Hindlimb muscle (tissue), 1 donor: ENCODE results near the gene FGD5. TPM values are rescaled to one million over a fixed set of nuclear protein-coding genes. Genes with fewer than 3 reads are reported as not detected.

Experiments used
- DNase-seq: peaks from one replicate; pipeline ENCODE4 v3.0.0-alpha.2; 2013
- polyA plus RNA-seq: library from polyadenylated mRNA; unstranded; fragments of 120-200 nt; gene quantifications from one replicate; pipeline ENCODE4 v1.2.1, GENCODE V29; 2013; ENCODE audit not compliant: insufficient read length

Gene FGD5
- polyA plus RNA-seq, 1 donor = 20.1 TPM

DNA sequence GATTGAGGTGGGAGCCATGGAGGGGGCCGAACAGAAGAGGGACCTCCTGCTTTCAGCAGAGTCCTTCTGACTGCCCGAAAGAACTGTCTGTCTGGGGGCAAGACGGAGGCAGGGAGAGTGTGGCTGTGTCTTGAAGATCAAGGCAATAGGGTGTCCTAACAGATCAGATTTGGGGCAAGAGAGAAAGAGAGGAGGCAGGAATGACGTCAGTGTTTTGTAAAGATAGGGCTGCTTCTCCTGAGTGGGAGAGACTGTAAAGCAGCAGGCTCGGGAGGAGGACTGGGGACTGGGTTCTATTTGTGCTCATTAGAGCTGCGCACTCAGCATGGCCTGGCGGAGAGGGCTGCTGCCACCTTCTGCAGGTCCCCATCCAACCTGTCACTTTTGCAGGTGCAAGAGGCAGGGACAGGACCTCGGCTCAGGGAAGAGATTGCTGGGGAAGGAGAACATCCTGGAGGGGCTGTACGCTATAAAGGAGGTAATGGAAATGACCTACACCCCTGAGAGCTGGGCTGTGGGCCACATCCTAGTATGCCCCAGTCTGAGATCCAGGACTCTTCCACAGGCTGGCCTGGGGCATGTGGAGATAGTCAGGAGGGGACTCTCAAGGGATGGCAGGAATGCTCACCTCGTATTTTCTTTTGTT, 29.0 kb upstream of the FGD5 start:
- no peak for DNase-seq

DNA sequence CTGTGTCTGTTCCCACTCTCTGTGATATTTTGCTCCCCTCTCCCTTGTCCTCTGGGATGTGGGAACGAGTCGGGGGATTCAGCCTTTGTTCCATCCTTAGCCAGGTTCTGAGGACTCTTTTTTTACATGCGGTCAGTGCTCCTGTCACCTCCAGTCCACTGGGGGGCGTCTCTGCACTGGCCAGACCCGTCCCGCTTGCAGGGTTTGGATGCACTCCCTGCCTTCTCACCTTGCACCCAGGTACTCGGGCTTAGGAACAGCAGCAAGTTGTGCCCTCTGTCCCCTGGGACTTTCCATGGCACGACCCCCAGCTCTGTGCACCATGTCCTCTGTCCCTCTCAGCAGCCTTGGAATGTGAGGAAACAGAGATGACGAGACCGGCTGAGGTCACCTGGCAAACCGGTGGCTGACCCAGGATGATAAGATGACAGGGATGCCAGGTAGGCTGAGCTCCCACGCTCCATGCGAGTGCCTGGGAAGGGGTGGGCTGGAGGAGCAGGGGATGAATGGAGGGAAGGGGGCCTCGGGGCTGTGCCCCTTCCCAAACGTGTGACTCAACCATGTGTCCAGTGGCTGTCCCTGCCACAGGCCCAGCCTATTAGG, 27.3 kb upstream of the FGD5 start:
- peak; percentile 59 for DNase-seq

DNA sequence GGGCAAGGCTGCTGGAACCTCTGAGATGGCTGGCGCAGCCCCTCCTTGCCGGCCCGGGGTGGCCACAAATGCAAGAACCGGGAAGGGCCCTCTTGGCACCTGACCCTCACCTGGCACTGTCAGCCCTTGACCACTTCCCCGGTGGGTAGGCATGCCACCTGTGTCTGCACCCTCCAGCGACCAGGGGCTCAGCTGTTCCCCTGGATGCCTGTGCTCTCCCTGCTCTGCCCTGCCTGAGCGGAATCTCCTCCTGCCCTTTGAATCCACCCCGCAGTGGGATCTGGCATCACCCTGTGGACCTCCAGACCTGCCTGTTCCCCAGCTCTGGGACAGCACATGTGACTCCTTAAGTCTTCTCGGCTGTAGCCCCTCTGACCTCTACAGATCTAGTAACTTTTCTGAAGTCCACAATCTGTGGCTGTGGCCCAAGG, 26.1 kb upstream of the FGD5 start:
- no peak for DNase-seq

DNA sequence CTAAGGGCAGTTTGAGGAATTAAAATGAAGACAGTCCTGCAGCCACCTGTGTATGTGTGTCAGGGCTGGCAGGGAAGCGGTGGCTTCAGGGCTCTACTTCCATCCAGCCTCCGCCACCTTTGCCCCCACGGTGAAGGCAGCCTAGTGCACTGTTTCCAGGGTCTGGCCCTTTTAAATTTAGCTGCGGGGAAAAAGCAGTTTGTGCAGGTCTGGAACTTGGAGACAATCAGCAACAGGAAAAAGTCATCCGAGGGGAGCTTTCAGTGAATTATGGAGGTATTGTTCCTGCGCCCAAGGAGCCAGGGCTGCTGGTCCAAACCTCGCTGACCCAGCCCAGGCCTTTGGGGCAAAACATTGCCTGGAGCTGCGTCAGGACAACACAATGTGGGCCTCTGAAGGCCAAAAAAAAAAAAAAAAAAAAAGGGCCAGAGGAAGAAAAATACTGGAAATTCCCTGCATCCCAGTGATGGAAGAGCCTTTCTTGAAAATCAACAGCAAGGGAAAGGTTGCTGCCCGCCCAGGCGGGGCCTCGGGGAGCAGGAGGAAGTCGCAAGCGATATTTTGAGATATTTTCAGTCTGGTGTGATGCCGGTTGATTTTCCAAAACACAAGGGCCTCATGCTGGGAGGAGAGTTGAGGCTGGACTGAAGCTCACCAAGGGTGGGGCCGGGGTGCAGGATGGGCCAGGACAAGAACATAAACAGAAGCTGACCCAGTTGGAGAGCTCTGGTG, 25.5 kb upstream of the FGD5 start:
- peak; percentile 50 for DNase-seq

DNA sequence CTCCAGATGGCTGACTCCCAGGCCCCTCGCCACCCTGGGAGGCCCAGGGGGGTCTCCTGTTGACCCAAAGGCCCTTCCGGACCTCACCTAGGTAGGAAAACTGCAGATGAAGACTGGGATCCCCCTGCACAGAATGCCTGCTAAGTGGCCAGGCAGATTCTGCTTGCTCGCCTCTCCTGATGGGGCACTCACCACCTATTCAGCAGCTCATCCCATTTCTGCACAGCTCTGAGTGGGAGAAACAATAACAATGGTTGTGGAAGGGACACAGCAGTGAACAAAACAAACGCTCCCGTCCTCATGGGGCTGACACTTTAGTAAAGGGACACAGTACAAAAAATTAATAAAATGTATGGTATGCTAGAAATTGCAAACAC, 24.9 kb upstream of the FGD5 start:
- DNase-seq = no peak

DNA sequence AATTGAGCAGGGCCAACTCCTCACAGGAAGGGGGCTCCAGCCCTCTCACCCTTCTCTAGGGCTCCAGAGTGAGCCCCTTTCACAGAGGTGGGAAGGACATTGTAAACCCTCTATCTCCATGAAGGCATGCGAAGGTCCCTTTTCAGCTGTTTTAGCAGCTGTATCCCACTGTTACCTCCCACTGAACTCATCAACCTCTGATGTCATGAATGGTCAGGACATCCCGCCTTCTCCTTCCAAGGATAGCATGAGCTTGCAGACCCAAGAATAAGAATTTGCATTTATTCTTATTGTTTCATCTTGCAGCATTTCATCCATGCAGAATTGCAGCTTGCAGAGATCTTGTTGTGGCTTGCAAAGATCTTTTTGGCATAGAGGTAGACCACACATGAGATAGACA, 24.3 kb upstream of the FGD5 start:
- DNase-seq = no peak

DNA sequence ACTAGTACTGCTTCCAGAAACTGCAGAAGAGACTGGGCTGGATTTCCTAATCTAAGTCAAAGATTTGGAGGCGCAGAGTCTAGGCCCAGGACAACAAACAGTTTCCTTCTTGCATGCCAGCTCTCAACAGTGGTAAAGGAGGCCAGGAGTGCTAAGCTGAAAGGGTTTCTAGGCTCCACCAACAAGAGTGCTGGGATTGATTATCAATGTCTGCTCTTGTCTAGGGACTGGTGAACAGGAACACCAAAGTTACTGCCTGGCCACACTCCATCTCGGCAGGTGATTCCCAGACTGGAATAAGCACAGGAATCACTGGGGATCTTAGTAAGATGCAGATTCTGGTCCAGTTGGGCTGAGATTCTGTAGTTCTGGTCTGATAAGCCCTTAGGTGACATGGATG, 22.8 kb upstream of the FGD5 start:
- no peak for DNase-seq

DNA sequence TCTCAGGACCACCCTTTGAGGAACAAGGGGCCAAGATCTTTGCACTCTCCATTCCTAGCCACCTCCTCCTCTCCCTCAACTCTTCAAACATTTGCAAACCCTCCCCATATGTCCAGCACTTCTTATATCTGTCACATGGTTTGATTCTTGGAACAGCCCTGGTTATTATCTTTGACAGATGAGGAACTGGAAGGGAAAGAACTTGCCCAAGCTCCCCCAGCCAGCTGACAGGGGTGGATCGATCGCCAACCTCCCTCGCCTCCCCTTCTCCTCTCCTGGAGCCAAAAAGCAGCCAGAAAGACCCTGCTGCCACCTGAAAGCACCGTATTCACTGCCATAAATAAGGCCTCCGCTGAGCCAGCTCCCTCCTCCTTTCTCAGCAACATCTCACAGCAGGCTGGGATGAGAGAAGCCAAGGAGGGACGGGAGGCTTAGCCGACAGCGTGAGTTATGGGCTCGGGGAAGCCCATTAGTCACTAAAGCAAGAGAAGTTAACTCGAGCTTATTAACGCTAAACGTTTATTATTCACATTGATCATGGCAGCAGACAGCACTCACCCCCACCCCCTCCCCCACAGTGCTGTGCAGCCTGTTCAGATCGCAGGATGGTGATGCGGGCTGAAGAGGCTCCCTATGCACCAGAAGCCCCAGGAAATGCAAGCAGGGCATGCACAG, 22.2 kb upstream of the FGD5 start:
- no peak for DNase-seq

DNA sequence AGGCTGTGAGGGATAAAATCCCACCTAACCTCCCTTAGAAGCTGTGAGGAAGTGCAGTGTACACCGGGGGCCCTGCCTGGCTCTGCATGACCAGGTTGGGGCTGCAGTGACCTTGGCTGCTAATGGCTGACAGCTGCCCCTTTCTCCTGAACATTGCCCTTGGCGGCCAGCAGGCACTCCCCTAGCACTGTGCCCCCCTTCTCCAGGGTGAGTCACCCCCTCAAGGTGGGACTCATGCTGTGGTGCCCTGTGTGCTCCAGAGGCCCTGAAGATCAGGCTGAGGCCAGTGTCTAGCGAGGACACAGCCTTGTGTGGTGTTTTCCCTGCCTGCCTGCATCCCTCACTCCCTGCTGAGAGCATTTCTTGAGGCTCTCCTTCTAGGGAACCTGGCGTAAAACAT, 21.0 kb upstream of the FGD5 start:
- no peak for DNase-seq

DNA sequence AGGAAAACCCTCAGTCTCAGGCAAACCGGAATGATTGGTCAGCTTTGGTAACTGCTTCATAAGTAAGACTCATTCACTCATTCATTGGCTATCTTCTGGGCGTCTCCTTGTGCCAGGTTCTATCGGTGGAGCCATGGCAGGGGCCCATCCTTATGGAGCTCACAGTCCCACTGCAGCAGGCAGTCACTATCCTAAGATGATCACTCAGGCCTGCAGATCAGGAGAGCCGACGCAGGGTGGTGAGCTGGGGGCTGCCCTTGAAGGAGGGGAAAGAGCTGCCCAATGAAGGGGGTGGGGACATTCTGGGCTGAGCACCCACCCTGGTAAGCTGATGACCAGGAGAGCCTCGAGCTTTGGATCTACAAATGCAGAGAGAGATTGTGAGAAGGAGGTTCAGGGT, 20.5 kb upstream of the FGD5 start:
- no peak for DNase-seq

DNA sequence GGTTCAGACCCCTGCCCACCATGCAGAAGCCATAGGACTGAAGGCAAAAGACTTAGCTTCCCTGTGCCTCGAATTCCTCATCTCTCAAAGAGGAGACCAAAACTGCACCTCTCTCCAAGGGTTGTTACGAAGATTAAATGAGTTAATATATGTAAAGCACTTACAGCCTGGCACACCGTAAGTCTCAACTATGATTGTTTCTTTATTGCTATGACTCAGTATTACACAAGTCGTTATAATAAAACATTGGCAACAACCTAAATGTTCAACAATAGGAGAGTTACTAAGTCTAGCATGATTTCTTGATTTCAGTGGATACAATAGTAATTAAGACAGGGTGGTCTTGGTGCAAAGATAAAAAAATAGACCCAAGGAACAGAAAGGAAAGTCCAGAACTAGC, 19.6 kb upstream of the FGD5 start:
- DNase-seq = no peak

DNA sequence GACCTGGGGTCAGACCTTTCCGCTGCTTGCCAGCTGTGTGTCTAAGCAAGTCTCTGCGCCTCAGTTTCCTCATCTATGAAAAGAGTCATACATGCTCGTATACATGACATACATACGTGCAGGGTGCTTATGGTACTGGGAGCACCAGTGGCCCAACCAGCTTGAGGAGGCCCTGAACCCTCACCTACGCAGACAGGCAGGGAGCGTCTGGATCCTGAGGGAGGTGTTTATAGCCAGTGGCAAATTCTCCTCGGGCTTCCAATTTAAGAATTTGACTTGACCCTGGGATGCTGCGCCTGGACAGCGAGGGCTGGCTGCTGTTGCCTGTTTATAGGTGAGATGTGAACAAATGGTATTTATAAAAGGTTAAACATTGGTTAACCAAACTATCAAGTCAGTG, 17.7 kb upstream of the FGD5 start:
- no peak for DNase-seq

DNA sequence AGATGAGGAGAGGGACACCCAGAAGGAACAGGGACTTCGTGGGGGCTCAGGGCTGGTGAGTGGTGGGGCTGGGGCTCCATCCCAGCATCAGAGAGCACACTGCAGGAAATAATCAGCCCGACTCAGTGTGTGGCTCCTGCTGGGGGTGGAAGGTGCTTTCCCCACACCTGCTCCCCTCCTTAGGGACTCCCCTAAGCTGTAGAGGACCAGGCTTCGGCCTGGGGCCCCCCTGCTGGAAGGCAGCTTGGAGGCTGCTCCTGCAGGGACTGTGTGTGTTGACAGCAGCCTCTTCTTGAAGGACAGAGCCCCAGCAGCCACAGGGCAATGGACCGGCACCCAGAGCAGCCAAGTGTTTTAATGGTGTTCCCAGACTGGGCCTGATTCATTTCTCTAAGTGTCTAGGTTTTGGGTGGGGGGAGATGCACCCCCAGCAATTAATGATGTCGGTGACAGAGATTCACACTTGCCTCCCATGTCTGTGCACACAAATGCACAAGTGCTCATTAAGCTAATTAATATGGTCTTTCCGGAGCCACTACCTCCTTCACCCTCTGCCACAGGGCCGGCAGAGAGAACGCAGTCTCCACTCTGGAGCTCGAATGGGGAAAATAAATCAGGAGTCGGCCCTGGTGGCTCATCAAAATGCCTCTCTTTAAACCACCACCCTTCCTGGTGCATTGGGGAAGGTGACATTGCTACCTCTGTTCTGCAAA, 16.9 kb upstream of the FGD5 start:
- no peak for DNase-seq

DNA sequence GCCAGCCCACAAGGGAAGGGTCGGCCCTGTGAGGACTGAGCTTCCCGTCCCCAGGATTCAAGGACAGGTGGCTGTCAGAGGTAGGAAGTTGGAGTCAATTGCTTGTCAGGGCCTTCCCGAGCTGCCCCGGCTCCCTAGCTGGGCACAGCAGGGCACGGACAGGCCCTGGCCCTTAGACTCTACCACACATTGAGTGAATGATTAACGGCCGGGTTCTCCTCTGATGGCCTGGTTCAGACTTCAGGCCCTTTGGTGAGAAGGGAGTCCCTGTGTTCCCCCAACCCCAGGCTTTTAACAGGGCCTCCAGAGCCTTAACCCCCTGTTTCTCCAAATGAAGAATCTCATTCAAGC, 16.4 kb upstream of the FGD5 start:
- DNase-seq = no peak

DNA sequence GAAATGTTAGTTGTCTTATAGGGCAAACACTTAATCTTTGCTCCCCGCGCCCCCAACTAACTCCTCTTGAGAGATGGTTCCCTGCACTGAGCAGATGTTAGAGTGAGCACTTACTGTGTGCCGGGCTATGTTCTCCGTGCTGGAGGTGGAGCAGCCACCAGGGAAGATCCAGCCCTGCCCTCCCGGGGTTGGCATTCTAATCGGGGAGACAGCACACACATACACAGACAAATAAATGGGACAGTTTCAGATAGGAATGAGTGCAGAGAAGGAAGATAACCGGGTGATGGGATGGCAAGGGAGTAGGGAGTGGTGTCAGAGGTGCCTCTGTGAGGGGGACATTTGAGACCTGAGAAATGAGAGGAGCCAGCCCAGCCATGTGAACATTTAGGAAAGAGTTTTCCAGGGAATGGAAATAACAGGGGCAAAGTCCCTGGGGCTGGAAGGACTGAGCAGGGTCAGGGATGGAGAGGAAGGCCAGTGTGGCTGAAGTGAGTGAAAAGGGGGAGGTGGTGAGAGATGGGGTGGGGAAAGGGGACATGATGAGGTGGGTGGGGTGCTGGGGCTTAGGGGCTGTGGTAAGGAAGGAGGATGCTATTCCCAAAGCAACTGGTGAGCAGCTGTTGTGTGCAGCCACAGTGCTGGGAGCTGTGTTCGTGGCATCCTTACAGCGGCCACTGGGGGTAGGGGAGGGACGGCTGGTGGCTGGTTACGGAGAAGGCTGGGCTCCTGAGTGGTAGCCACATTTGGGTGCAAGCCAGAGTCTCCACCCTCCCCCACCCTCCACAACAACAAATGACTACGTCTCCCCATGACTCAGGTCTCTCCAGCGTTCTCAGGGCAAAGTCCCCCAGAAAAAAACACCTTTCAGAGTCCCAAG, 15.4 kb upstream of the FGD5 start:
- DNase-seq = no peak

DNA sequence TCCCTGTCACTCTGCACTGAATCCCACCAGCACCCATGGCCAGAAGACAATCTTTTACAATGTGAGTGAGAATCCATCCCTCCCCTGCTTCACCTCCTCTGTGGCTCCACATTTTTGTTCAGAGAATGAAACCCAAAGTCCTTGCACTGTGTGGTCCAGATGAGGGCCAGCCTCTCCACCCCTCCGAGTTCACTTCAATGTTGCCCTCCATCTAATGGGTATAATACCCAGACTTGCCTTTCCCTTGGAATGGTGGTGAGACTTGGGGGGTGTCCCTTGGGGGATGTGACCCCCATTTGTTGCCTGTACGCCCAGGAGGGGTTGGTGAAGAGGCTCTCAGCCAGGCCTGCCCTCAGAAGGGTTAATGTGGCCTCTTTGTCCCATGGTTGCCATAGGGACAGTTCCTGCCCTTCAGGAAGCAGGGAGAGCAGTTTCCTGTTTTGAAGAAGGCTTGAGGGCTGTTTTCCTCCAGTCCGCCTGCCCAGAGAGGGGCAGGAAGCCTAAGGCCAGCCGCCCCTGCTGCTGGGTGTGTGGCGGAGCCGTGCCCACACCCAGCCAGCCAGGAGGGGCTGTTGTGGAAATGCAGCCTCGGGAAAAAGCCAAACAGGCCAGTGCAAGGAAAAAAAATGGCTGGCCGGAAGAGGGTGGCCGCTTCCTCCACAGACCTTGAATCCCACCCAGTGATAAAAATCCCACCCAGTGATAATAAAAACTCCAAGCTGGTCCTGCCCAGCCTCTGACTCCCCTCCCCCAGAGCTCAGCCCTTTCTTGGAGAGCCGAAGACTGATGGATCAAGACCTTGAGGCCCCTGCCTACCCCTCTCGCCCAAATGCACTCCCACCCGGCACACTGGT, 14.6 kb upstream of the FGD5 start:
- no peak for DNase-seq

DNA sequence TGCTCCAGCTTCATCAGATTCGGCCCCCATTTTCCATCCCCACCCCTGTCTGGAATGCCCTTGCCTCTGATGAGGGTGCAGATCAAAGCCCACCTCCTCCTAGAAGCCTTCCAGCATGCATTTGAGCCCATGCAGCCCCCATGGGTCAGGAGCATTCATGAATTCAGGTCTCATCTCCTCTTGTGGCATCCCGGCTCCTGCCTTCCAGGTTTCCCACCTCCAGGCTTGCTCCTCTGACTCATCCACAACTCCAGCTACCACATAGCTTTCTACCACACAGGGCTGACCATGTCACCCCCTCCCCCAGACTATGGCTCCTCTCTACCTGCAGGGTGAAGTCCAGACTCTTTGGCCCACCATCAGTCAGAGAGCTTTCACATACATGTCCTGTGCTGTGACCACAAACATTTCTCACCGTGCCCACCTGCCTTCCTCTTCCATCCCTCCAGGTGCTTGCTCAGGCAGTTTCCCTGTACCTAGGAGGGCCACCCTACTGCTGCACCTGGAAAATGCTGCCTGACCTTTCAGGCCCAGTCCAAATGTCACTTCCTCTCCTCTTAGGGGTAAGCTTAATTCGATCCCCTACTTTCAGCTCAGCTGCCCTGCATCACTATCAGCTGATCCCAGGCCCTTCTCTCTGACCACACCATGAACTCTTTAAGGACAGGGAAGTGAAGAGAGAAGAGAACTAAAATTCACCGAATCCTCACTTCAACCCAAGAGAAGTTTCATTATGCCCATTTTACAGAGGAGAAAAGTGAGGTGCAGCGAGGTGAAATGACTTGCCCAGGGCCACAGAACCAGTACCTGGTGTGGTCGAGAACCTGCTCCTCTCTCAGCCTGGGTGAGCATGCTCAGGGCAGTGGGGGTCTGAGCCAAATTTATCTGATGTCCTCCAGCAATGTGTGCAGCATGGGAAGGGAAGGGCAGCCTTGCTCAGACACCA, 13.7 kb upstream of the FGD5 start:
- no peak for DNase-seq

DNA sequence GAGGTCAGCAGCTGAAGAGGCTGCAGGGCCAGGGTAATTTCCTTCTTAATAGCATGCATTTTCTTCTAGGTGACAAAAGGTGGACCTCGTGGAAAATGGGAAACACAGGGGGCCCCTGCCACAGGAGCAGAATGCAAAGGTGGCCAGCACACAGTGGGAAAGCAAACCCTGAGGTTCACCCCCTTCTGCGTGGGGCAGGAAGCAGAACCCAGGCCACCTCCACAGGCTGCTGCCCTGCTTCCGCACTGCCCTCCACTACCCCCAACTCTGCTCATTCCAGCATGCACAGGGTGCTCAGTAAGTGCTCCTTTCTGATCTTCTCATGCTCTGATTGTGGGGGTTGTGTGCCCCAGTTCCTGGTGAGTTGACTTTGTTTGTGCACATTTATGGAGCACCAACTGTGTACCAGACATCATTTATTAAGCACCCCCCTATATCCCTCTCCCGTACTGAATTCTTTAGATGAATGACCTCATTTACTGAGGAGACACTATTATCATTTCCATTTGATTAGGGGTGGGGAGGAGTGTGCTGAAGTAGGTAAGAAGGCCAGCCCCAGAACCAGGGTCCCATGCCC, 12.7 kb upstream of the FGD5 start:
- DNase-seq = no peak

DNA sequence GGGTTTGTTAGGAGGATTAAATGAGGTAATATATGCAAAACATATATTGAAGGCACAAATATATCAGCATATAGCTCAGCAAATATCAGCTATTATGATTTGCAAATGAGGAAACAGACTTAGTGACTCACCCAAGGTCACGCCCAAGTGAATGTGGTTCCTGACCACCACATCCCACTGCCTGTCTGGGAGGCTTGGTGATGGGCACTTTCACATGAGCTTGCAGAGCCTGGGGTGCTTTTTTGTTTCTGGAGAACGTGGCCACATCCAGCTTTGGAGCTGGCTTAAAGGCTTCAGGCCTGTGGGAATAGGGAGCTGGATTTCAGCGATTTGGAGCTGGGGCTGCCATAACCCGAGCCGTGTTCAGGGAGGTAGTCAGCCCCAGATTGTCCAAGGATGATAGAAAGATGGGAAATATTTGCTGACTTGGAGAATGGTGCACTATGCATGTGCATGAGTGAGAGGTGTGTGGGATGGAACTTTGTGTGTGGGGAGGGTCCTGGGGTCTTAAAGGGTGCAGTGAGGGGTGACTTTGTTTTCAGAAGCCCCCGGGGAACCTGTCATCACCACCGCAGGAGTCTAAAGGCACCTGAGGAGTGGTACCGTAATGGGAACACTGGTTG, 12.0 kb upstream of the FGD5 start:
- DNase-seq = no peak
